GM13977 (cell line): ENCODE data around the gene SLC39A7.
A peak's percentile ranks its signal among the peaks of the same experiment; 100 is the strongest.

Experiments
- DNase-seq: peaks from one replicate; pipeline ENCODE4 v3.0.0; 2012; ENCODE audit warnings: low spot score
- CTCF ChIP-seq: IDR thresholded peaks from 2 replicates; pipeline ENCODE4 v1.5.1; 2012; ENCODE audit warnings: mild to moderate bottlenecking, control low read depth; ENCODE audit not compliant: insufficient read depth; ENCODE audit errors: extremely low read depth, missing control alignments
- in situ Hi-C: fragments of 300-500 bp; cut with MboI; formaldehyde crosslinking; loops from one replicate; pipeline ENCODE4 v1.12.0; 2022; ENCODE audit warnings: low sequenced_read_pairs, low pct_unique_long_range_greater_than_20kb, mixed read lengths, inconsistent platforms; ENCODE audit not compliant: unreplicated experiment

The SLC39A7 gene

DNA sequence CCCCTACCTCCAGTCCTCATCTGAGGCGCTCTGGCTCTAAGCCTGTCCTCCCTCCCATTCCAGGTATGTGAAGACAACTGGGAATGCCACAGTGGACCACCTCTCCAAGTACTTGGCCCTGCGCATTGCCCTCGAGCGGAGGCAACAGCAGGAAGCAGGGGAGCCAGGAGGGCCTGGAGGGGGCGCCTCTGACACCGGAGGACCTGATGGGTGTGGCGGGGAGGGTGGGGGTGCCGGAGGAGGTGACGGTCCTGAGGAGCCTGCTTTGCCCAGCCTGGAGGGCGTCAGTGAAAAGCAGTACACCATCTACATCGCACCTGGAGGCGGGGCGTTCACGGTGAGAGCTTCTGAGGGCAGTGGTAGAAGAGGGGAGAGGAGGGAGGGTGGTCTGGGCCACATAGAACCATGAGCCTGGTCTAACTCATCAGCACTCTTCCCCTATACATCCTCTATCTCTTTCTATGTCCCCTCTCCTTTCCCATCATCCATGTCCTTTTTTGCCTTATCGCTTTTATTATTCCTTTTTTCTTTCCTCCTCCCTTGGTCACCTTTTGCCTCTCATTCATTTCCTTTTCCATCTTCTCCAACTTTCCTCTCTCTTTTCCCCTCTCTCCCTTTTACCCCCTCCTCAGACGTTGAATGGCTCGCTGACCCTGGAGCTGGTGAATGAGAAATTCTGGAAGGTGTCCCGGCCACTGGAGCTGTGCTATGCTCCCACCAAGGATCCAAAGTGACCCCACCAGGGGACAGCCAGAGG lies 11.2 kb downstream of the SLC39A7 start:
- peak; percentile 11 for DNase-seq
- in situ Hi-C loops, result no loop called here
- TF ChIP-seq CTCF, result no peak

- in situ Hi-C loops, result no loop called here
- no peak for TF ChIP-seq CTCF
- peak; percentile 6 for DNase-seq
Observed at GRCh38 chr6:33212857-33213165, 12.1 kb downstream of the SLC39A7 start.

GRCh38 chr6:33213166-33213988 lies 12.7 kb downstream of the SLC39A7 start:
- in situ Hi-C loops, result no loop called here
- peak; percentile 51 for DNase-seq
- TF ChIP-seq CTCF, result no peak

- DNase-seq, result peak; percentile 21
- in situ Hi-C loops, result no loop called here
Observed at GRCh38 chr6:33213989-33214335, 13.3 kb downstream of the SLC39A7 start.

GRCh38 chr6:33215271-33216116 lies 14.8 kb downstream of the SLC39A7 start:
- in situ Hi-C loops, result no loop called here
- no peak for DNase-seq
- TF ChIP-seq CTCF, result no peak

More at GRCh38 chr6:33213989-33214335, 13.3 kb downstream of the SLC39A7 start:
- no peak for TF ChIP-seq CTCF

DNA sequence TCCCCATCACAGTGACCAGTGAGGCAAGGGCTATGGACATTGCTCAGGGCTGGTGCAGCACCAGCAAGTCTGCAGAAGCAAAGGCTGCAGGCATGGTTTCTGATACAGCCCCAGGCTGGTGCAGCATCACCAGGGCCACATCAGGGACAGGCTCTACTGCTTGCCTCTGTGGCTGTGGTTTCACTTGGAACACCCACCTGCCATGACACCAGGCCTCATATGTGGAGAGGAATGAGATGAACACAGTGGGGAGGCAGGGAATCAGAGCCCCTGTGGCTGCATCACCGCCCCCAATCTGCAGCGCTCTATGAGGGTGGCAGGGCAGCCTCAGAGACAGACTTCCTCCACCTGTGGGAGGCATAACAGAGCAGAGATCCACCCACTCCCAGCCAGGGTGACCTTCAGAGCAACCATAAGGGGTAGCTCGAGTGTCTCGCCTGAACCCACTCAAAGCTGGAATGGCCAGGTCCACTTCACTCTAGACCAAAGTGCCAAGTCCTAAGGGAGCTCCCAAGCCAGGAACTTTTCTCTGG lies 15.5 kb downstream of the SLC39A7 start:
- no peak for DNase-seq
- in situ Hi-C loops, result no loop called here
- no peak for TF ChIP-seq CTCF
